HG03280 (cell line): Measurements from ENCODE around the gene RNF152.

ENCODE experiments used
- ATAC-seq: cut with Tn5 transposase; IDR thresholded peaks from one replicate; pipeline ENCODE4 v1.9.1; 2021; ENCODE audit warnings: mild to moderate bottlenecking, moderate library complexity; ENCODE audit not compliant: unreplicated experiment

The RNF152 gene

DNA sequence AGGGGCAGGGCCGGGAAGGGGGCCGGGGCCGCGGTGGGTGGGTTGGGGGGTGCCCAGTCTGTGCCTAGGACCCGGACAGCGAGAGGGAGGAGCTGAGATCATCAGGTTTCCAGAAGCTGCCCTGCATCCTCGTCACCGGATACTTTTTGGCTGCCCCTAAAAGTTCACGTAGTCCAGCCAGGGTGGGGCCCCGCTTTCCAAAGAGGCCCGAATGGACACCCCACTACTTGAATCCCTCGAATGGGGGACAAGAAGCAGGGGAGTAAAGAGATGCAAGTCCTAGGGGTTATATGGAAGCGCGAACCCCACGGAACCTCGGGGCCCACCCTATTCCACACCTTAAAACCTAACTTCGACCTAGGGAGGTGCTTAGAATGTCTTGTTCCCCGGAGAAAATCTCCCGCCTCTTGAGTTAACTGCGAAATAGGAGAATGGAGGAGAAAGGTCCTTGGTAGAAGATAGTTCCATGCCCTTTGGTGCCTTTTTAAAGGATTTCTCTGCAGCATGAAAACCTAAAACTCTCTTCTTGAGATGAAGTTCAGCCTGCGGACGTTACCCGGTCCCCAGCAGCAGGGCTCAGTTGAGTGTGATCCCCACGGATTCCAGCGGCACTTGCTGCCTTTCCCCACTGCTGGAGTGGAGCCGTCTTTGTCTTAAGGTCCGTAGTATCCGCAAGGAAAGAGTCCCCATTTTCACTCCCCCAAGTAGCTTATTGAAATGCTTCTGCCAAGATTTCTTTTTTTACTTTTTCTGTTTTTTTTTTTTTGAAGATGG is 2.1 kb upstream of the RNF152 start:
- ATAC-seq = no peak

DNA sequence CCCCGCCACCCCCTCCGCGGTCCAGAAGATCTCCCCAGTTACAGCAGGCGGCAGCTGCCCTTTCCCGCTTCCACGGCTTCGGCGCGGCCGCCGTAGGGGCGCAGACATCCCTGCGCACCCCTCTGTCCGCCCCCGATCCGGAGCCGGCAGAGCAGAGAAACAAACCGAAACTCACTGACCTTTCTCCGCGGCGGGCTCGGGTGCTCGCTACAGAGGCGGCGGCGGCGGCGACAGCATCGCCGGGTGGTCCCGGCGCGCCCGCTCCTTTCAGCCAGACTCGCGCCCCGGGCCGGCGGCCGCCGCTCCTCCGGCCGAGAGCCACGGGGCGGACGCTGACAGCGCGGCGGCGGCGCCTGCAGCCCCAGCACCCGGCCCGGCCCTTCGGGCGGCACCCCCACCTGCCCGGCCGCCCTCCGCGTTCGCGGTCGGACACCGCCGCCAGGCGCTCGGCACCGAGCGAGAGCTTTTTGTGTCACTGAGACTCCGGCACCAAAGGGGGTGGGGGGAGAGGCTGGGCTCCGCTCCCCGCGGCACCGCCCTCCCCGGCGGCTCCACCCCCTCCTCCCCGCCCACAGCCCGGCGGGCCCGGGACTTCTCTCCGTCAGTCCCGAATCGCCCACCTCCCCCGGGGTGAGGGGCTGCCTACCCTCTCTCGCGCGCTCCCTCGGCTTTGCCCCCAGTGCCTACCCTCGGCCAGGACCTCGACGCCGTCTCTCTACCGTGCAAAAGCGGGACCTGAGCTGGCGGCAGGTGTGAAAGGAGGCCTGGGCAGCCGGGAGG is 1.4 kb upstream of the RNF152 start:
- ATAC-seq = peak; percentile 85

DNA sequence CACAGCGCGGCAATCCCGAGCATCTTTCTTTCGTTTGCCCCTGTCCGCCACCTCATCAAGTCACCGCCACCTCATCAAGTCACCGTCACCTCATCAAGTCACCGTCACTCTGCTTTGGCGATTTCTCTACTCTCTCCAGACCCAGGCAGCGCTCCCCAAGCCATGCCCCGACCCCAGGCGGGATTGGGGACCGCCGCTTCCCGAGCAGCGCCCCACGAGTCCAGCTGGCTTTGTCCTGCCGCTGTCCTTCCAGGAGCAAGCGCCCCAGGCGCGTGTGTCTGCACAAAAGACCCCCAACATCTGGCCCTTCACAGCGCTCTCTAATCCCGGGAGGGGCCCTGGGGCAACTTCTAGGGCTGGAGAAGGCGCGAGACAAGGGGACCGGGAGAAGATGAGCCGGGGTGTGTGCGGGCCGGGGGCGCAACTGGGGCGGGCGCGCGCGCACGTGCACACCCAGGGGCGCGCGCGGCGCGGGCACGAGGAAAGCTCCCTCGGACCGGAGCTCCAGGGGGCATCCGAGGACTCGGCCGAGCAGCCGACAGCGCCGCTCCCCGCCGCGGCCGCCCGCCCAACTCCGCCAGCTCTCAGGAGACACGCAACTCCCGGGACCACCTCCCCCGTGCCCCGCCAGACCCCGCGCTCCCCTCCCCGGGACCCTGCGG is 633 bp upstream of the RNF152 start:
- ATAC-seq = peak; percentile 16

DNA sequence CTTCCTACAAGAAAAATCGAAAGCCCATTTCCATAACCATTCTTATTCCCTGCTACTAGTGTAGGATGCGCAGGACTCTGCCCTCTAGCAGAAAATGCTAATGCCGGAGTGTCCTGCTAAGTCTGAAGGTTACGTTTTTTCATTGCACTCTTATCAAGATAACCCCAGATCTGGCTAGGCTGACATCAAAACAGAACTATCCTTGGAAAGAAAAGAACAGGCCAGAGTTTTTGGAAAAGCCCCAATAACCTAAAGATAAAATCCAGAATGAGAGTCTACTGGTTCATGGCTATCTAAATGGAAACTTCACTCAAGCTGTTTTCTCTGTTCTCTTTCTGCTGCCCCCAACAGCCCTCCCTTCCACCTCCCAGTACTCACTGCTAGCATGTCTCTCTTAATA is 913 bp downstream of the RNF152 start:
- no peak for ATAC-seq

DNA sequence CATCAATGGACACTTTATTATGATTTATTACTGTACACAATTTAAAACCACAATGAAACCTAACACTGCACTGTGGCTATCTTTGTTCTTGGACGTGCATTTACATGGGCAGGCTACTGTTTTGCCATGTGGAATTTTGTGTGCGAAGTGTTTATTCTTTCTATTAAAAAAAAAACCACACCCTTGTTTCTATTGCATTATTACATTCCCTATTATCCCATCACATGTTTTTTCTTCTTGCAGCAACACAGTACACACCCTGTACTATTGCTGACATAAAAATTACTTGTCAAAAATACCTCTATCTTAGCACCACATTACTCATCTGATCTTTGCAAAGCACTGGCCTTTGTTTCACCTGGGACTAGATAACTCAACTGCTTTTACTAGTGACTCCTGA is 1.5 kb downstream of the RNF152 start:
- no peak for ATAC-seq

DNA sequence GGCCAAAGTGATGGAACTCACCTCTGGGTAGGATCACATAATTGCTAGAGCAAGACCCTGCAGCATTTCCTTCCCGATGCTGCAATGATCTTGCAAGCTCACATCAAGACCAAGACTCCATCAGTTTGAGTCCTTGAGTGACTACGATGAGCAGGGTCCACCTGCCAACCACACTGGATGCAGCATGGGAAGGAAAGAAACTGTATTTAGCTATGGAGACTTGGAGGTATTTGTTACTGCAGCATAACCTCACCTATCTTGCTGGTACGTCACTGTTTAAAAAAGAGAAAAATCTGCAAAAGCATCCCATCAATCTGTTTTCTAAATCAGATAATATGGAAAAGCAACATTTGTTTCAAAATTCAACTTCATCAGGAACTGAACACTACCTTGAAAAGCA is 2.5 kb downstream of the RNF152 start:
- no peak for ATAC-seq

DNA sequence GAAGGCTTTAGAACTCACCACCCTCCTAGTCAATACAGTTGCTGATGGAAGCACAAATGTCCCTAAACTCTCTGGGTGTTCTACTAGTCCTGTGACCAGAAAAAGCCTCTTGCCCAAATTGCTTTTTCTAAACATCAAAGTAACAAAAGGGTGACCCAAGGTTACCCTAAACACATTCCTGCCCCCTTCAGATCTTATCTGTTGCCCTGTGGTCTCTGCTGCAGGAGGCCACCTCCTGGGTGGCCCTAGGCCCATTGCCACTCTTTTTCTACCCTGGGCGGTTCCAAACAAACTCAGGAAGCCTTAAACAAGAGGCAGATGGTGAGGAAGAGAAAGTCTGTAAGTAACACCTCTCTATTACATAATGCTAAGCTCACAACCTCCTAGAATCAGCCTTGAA is 3.3 kb downstream of the RNF152 start:
- no peak for ATAC-seq

DNA sequence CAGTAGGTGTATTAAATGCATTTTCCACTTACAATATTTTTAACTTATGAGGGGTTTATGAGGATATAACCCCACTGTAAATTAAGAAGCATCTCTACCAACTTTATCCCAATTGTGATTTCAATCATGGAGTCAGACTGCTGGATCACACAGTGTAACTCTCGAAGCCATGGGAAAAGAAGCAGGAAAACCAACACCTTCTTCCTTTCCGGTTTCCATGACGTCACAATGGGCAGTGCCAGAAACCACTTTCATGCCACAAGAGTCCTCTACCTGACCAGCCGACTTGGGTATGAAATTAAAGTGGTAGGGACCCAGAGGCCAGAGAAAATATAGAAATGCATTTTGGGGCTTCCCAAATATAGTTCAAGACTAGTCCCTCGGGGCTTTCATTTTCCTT is 4.2 kb downstream of the RNF152 start:
- ATAC-seq = no peak

DNA sequence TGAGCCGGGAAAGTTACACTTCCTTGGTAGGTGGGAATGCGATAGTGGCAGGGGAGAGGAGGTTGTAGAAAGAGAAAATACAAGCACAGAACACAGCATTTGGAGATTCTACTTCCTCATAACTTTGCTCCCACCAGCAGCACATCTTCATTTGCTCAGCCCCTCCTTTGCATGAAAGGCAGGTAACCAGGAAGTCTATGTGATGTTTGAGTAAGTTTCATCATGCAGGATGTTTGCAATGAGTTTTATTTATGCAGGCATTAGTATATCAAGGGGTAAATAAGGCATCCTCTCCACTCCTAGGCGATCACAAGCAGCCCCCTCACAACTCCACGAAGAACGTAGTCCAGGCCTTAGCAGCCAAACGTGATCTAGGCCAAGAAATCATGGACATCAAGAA is 5.0 kb downstream of the RNF152 start:
- ATAC-seq = no peak

DNA sequence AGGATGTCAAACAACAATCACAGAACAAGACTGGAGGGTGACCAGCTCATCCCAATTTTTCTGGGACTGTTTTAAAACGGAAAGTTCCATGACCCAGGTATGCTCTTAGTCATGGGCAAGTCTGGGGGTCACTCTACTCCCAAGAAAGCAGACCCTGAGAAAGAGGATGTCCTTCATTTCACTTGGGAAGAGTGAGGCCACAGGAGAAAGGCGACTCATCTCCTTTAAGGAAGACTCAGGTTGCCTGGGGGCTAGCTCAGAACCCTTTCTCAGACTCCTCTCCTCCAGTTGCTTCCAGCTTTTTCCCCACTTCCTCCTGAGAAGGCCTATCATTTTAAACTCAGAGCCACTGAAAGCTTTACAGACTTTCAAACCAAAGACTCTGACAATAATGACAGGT is 9.3 kb downstream of the RNF152 start:
- ATAC-seq = no peak

DNA sequence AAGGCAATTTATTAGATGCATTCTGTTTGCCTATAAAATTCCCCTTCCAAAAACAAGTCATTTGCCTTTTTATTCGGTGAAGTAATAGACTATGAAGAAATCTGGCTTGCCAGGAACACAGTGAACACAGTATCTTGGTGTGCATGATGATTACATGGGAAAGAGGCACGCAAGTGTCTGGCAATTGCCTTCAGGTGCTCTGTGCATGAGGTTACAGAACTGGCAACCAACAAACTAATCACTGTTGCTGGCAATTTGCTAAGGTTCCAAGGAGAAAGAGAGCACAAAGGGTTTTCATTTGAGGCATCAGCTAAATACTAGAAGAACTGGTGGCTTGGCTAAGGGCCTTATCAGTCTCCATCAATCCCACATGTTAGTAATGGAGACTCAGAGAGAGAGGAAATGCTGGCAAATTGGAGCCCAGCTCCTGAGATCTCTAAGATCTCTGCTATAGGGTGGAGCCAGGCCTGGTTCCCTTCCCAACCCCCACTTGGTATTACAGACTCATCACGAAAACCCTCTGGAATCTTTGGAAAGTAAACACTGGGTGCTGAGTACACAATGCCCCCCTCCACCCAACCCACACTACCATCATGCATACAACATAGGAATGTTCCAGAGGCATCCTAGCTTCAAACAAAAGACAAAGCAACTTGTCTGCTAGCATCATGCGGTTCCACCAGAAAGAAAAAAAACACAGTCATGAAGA is 10.4 kb downstream of the RNF152 start:
- ATAC-seq = no peak

DNA sequence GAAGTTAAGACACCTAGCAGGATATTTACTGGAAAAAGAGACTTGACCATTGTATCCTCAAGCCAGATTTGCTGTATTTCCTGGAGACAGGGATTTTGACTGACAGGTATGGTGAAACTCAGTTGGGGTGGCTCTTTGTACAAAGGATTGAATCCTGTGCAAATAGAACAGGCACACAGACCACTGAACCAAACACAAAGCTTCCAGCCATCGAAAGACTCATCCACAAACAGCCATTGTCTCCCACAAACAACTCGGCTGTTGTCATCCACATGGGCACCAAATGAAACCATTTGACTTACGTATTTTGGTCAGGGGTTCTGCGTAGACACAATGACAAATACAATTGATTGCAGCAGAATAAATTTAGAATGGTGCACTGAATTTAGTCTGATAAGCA is 15.9 kb downstream of the RNF152 start:
- ATAC-seq = no peak

DNA sequence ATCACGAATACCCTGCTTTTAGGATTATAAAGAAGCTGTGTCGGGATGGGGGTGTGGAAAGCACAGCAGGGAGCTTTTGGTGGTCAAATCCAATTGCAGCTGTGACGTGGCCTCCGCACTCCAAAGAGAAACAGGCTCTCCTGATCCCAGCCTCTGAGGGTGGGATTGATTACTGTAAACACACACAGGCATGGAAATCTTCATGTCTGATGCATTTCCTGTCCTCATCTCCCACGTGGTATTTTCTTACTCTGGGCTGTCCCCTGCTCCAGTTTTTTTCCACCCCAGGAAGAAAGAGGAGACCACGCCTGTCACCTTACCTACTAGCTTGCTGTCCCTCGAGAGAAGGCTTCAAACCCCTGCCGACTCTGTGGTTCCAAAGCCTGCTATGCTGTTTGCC is 22.7 kb downstream of the RNF152 start:
- no peak for ATAC-seq

DNA sequence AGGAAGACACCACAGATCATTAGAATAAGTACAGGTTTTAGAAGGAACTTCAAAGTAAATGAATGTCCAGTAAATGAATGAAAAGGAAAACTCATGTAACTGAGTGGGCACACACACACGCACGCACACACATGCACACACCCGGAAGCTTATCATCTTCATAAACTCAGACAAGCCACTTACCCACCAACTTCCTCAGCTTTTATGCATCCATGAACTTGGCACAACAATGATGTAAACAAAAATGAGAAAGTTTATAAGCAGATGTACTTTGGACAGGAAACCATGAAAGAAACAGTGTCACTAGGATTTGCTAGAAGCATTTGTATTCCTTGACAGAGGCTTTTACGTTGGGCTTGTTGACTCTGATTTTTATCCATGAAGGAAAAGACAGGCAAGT is 23.2 kb downstream of the RNF152 start:
- no peak for ATAC-seq

DNA sequence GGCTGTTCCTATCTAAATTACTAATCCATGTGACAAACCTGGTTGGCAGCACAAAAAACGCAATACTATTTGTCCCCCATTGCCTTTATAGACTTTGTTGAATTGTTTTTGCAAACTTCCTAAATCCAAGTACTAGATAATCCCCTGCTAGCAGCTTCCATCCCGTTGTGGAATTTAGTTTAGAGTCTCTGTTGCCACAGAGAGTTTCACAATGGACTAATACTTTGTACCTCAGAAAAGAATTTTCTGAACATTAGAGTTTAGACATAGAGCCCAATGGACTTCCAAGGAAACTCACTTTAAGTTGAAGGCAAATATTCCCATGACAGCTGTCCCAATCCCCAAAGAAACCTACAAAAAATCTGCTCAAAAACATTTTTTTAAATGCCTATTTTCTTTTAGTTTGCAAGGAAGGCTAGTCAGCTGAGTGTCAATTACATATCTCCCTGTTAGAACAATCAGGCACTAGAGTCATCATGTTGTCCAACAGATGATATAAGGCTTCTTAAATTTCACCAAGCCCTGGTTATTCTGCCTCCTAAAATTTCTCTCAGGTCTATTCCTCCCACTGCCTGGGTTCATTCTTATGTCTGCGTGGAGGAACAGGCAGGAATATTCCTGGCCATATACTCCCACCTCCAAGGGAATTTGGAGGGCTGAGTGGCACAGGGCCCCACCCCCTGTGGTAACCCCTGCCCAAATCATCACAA is 27.2 kb downstream of the RNF152 start:
- ATAC-seq = no peak

DNA sequence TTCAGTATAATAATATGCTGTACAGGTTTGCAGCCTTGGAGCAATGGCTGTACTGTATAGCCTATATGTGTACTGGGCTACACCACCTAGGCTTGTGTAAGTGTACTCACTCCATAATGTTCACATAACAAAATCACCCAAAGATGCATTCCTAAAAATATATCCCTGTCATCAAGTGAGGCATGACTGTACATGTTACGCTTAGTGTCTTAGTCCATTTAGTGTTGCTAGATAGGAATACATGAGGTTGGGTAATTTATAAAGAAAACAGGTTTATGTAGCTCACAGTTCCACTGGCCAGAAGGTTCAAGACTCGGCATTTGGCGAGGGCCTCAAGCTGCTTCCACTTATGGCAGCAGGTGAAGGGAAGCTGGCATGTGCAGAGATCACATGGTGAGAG is 31.4 kb downstream of the RNF152 start:
- no peak for ATAC-seq

DNA sequence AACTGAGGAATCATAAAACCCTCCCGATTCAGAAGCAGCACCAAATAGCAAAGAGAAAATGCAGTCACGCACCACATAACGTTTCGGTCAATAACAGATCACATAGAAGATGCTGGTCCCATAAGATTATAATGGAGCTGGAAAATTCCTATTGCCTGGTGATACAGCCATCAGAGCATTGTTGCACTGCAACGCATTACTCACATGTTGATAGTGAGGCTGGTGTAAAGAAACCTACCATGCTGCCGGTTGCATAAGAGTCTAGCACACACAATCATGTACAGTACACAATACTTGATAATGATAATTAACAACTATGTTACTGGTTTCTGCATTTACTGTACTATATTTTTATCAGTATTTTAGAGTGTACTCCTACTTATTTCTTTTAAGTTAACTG is 32.5 kb downstream of the RNF152 start:
- no peak for ATAC-seq

DNA sequence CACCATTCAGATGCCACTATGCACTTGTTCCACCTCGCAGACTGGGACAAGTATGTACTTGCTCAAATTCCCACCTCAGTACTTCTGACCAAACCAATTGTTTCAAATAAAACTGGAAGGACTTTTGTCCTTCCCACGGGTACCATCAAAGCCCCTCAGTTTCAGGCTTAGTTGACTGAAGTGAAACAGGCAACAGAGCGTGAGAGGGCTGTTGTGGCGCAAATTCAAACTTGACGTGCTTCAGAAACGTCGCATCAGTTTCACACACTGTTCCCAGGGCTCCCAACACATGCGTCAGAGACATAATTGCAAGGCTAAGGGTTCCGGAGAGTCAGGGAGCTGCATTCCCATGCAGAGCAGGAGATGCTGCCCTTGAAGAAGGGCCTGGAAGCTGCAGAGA is 33.7 kb downstream of the RNF152 start:
- no peak for ATAC-seq

DNA sequence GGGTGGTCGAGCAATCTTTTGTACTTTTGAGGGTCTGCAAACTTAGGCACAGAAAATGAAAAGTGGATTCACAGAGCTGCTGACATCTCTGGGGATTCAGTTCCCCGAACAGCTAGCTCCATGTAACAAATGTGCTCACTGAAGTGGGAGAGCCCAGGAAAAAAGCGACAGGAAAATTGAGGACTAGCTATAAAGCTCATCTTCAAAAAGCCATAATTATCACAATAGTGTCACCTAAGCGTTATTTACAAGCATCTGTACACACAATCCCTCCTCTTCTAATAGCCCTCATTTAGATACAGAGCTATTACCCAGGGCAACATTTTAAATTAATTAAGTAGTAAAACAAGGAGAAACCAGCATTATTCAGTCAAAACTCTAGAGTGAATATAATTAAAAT is 36.1 kb downstream of the RNF152 start:
- no peak for ATAC-seq

DNA sequence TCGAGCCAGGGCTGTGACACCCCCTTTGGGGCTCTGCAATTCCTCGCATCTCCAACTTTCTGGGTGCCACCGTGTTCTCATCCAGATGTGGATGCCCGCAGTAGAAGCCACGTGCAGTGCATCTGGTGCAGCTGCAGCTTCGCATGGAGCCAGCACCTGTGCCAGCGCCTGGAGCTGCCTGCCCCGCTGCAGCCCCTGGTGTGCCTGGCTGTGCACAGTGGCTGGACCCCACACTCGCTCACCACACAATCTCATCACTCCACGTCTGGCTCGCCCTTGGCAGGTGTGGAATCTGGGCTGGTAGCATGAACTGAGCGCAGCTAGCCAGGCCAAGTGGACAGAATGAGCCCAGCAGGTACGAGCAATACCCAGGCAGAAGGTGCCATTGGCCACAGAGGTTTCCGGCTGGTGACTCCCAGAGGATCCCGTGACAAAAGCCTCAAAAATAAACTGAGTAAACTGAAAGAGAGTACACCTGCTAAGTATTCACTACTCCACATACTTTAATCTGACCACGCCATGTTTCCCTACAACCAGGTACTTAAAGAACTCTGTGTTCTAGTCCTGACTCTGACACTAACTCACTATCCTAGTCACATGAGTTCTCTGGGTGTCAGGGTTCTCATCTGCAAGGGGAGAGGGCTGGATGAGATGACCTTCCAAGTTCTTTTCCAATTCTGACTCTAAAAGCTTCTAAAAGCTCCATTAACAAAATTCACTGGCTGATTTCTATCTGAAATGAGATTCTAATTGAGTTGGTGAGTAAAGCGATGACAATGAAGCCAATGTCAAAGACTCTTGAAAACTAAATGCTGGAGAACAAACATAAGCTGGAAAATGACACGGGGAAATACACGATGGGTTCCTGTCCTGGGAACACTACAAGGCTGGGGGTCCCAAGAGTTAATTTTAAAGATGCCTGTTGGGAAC is 37.1 kb downstream of the RNF152 start:
- no peak for ATAC-seq
